Thyroid gland (tissue), 4 donors: ENCODE data around the gene ARL6IP6.

Experiments
- POLR2A ChIP-seq, 2 donors: fragments of 450-650 bp; IDR thresholded peaks; one replicate each; pipeline ENCODE4 v1.6.1; 2017; ENCODE audit warnings: antibody characterized with exemption in 2 of 2, mild to moderate bottlenecking in 2 of 2, moderate library complexity in 1 of 2
- TF ChIP-seq, protein P1 (sequence below), 6 experiments: fragments of 200-600 bp in 3 of 6; fragments of 450-650 bp in 3 of 6; sonication (generic) in 3 of 6; IDR thresholded peaks; one replicate each; pipeline ENCODE4 v1.5.1; 2016 to 2019; ENCODE audit warnings: antibody characterized with exemption in 6 of 6, mild to moderate bottlenecking in 2 of 6, inconsistent platforms in 1 of 6, moderate library complexity in 1 of 6

DNA sequence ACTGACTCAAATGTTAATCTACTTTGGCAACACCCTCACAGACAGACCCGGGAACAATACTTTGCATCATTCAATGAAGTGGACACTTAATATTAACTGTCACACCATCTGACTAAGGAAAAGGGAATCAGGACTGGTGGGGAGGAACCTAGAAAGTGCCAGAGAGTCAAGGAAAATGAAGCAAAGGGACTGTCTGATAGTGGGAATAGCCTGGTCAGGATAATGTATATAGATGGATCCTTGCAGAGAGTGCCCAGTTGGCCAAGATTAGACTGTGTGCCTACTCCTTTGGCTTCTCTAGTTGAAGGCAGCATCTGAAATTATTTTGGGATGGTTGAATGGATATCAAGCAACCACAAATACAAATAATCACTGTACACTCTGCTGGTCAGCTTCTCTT is 45.2 kb downstream of the ARL6IP6 start:
- TF ChIP-seq, protein P1, sequence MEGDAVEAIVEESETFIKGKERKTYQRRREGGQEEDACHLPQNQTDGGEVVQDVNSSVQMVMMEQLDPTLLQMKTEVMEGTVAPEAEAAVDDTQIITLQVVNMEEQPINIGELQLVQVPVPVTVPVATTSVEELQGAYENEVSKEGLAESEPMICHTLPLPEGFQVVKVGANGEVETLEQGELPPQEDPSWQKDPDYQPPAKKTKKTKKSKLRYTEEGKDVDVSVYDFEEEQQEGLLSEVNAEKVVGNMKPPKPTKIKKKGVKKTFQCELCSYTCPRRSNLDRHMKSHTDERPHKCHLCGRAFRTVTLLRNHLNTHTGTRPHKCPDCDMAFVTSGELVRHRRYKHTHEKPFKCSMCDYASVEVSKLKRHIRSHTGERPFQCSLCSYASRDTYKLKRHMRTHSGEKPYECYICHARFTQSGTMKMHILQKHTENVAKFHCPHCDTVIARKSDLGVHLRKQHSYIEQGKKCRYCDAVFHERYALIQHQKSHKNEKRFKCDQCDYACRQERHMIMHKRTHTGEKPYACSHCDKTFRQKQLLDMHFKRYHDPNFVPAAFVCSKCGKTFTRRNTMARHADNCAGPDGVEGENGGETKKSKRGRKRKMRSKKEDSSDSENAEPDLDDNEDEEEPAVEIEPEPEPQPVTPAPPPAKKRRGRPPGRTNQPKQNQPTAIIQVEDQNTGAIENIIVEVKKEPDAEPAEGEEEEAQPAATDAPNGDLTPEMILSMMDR (IDR thresholded peaks at IDR 0.05), result no peak
- no peak for TF ChIP-seq POLR2A (IDR thresholded peaks at IDR 0.05)
